ENCODE results near the gene DVL3. TPM values are rescaled to one million over a fixed set of nuclear protein-coding genes. Genes with fewer than 3 reads are reported as not detected.
A peak's percentile ranks its signal among the peaks of the same experiment; 100 is the strongest.
"Not testable (repeated sequence)": the region's sequence is repeated elsewhere in the genome, so short reads cannot be mapped to it uniquely, and the experiment has no call there.

Gene DVL3
- total and polyA plus RNA-seq, 2 donors from 2014 or later: 30.3 to 57.4 TPM

GRCh38 chr3:184158404-184158803 is 3.2 kb downstream of the DVL3 start:
- peaks cover 0 to 20% (median 9%) of the 10 kb centered on the region in 3 donors for H3K4me1 ChIP-seq (ENCODE audit: control insufficient read depth in 2 of 3, insufficient read depth in 2 of 3, low read depth in 1 of 3, low read length in 3 of 3)
- peak overlapping the region in 1 of 3 donors; percentile 48 for H3K9ac ChIP-seq (ENCODE audit: low read length in 3 of 3)
- H3K4me3 ChIP-seq (ENCODE audit: low read length in 3 of 3): peak overlapping the region in 1 of 3 donors; percentile 18
- DNase-seq (no peak), FAIRE-seq (no peak)
- no peak overlapping the region for H3K27ac ChIP-seq (ENCODE audit: low read depth in 2 of 2, low read length in 2 of 2)
- H3K36me3 ChIP-seq (ENCODE audit: control insufficient read depth in 2 of 3, insufficient read depth in 3 of 3, low read length in 3 of 3): peaks cover 0 to 2% (median 1%) of the 10 kb centered on the region in 3 donors
- no peak for TF ChIP-seq CTCF (IDR thresholded peaks at IDR 0.05; ENCODE audit: borderline replicate concordance, extremely low read depth, insufficient read depth)
- H3K27me3 ChIP-seq (ENCODE audit: control insufficient read depth, insufficient read depth, low read length): no peaks in the 10 kb centered on the region
- H3K9me3 ChIP-seq (ENCODE audit: control insufficient read depth in 2 of 3, insufficient read depth in 1 of 3, low read length in 3 of 3): no peaks in the 10 kb centered on the region
- intact Hi-C loops (cut with DNase I): no loop called here

DNA sequence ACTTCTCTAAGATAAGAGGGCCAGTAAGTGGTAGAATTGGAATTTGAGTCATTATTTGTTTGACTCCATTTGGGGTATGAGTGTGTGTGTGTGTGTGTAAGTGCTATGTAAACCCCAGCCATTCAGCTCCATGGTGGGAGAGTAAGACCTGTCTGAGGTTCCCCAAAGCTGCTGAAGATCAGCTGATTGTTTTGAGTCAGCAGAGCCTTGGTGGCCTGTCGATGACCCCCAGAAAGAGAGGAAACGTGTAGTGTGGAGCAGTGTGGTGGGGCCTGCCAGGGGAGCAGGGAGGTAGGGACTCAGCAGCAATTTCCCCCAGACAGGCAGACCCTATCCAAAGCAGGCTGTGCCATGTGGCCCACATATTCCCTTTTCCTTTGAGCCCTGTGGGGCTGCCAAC is 5.3 kb downstream of the DVL3 start:
- no peaks in the 10 kb centered on the region for H3K27me3 ChIP-seq (ENCODE audit: control insufficient read depth, insufficient read depth, low read length)
- peaks cover 0 to 20% (median 9%) of the 10 kb centered on the region in 3 donors for H3K4me1 ChIP-seq (ENCODE audit: control insufficient read depth in 2 of 3, insufficient read depth in 2 of 3, low read depth in 1 of 3, low read length in 3 of 3)
- no peak overlapping the region for H3K4me3 ChIP-seq (ENCODE audit: low read length in 3 of 3)
- TF ChIP-seq CTCF (IDR thresholded peaks at IDR 0.05; ENCODE audit: borderline replicate concordance, extremely low read depth, insufficient read depth): no peak
- peaks cover 3 to 19% (median 6%) of the 10 kb centered on the region in 3 donors for H3K36me3 ChIP-seq (ENCODE audit: control insufficient read depth in 2 of 3, insufficient read depth in 3 of 3, low read length in 3 of 3)
- peak overlapping the region in 1 of 2 donors; percentile 35 for H3K27ac ChIP-seq (ENCODE audit: low read depth in 2 of 2, low read length in 2 of 2)
- H3K9me3 ChIP-seq (ENCODE audit: control insufficient read depth in 2 of 3, insufficient read depth in 1 of 3, low read length in 3 of 3): no peaks in the 10 kb centered on the region
- DNase-seq: no peak
- intact Hi-C loops (cut with DNase I): no loop called here
- FAIRE-seq: no peak
- H3K9ac ChIP-seq (ENCODE audit: low read length in 3 of 3): peak overlapping the region in 1 of 3 donors; percentile 21

DNA sequence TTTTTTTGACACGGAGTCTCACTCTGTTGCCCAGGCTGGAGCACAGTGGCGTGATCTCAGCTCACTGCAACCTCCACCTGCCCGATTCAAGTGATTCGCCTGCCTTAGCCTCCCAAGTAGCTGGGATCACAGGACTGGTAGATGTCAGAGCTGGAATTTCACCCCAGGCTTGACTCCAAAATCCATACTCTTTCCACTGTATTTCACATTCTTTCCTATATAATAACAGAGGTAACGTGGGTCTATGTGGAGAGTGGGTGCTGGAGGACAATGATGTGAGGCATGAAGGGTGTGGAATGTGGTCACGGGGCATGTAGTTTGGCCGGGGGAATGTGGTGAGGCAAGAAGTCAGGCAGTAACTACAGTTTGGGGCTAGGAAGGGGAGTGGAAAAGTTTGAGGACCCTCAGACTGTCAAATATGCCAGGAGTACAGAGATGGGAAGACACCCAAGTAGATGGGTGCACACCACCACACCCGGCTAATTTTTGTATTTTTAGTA is 7.4 kb downstream of the DVL3 start:
- H3K27me3 ChIP-seq (ENCODE audit: control insufficient read depth, insufficient read depth, low read length); H3K27ac ChIP-seq (ENCODE audit: low read depth in 2 of 2, low read length in 2 of 2); H3K4me3 ChIP-seq (ENCODE audit: low read length in 3 of 3); H3K9ac ChIP-seq (ENCODE audit: low read length in 3 of 3); DNase-seq; H3K9me3 ChIP-seq (ENCODE audit: control insufficient read depth in 2 of 3, insufficient read depth in 1 of 3, low read length in 3 of 3); intact Hi-C loops (cut with DNase I); FAIRE-seq: not testable (repeated sequence)
- Histone ChIP-seq H3K36me3 (ENCODE audit: control insufficient read depth in 2 of 3, insufficient read depth in 3 of 3, low read length in 3 of 3) (peaks cover 12 to 41% (median 26%) of the 10 kb centered on the region in 3 donors), H3K4me1 (ENCODE audit: control insufficient read depth in 2 of 3, insufficient read depth in 2 of 3, low read depth in 1 of 3, low read length in 3 of 3) (peaks cover 0 to 12% (median under 1%) of the 10 kb centered on the region in 3 donors)

GRCh38 chr3:184164648-184165330 is 9.6 kb downstream of the DVL3 start:
- no peak overlapping the region for H3K4me3 ChIP-seq (ENCODE audit: low read length in 3 of 3)
- H3K9me3 ChIP-seq (ENCODE audit: control insufficient read depth in 2 of 3, insufficient read depth in 1 of 3, low read length in 3 of 3): no peaks in the 10 kb centered on the region
- H3K9ac ChIP-seq (ENCODE audit: low read length in 3 of 3): no peak overlapping the region
- H3K27me3 ChIP-seq (ENCODE audit: control insufficient read depth, insufficient read depth, low read length): no peaks in the 10 kb centered on the region
- DNase-seq (no peak), FAIRE-seq (no peak)
- peaks cover 12 to 57% (median 33%) of the 10 kb centered on the region in 3 donors for H3K36me3 ChIP-seq (ENCODE audit: control insufficient read depth in 2 of 3, insufficient read depth in 3 of 3, low read length in 3 of 3)
- intact Hi-C loops (cut with DNase I): no loop called here
- TF ChIP-seq CTCF (IDR thresholded peaks at IDR 0.05; ENCODE audit: borderline replicate concordance, extremely low read depth, insufficient read depth): no peak
- no peak overlapping the region for H3K27ac ChIP-seq (ENCODE audit: low read depth in 2 of 2, low read length in 2 of 2)
- H3K4me1 ChIP-seq (ENCODE audit: control insufficient read depth in 2 of 3, insufficient read depth in 2 of 3, low read depth in 1 of 3, low read length in 3 of 3): peaks cover 0 to 6% (median 0%) of the 10 kb centered on the region in 3 donors

All from kidney (tissue), 14 donors.